ENCODE data around the gene HECTD4. TPM values are rescaled to one million over a fixed set of nuclear protein-coding genes. Genes with fewer than 3 reads are reported as not detected.
A peak's percentile ranks its signal among the peaks of the same experiment; 100 is the strongest.

HECTD4 gene
- total and polyA plus RNA-seq, 2 of the 4 experiments (the other 2 are of a cell fraction), result 12.9 to 13.0 TPM

DNA sequence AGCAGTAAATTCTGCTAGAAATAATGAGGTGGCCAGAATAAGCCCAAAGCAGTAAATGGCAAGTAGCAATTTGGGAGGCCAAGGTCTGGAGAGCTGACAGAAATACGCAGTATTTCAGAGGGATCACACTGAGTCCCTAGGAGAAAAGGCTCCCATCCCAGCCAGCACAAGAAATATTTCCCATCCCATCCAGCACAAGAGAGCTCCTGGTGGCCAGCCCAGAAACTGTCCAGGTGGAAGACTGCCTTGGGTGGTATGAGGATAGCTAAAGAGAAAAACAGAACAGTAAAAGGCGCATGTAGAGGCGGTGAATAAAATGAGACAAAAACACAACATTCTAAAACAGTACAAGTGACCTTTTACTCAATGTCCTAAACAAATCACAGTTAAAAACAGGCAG, 120.7 kb downstream of the HECTD4 start:
- TF ChIP-seq, protein P1, sequence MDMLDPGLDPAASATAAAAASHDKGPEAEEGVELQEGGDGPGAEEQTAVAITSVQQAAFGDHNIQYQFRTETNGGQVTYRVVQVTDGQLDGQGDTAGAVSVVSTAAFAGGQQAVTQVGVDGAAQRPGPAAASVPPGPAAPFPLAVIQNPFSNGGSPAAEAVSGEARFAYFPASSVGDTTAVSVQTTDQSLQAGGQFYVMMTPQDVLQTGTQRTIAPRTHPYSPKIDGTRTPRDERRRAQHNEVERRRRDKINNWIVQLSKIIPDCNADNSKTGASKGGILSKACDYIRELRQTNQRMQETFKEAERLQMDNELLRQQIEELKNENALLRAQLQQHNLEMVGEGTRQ (IDR thresholded peaks at IDR 0.05; ENCODE audit: low read depth, low read length), result no peak
- no peak for TF ChIP-seq RAD21 (IDR thresholded peaks at IDR 0.05; ENCODE audit: low read length)
- TF ChIP-seq, protein P2, sequence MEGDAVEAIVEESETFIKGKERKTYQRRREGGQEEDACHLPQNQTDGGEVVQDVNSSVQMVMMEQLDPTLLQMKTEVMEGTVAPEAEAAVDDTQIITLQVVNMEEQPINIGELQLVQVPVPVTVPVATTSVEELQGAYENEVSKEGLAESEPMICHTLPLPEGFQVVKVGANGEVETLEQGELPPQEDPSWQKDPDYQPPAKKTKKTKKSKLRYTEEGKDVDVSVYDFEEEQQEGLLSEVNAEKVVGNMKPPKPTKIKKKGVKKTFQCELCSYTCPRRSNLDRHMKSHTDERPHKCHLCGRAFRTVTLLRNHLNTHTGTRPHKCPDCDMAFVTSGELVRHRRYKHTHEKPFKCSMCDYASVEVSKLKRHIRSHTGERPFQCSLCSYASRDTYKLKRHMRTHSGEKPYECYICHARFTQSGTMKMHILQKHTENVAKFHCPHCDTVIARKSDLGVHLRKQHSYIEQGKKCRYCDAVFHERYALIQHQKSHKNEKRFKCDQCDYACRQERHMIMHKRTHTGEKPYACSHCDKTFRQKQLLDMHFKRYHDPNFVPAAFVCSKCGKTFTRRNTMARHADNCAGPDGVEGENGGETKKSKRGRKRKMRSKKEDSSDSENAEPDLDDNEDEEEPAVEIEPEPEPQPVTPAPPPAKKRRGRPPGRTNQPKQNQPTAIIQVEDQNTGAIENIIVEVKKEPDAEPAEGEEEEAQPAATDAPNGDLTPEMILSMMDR (conservative IDR thresholded peaks at IDR 0.05; ENCODE audit: low read depth, low read length), result peak; percentile 13; the same call in 1 of the 2 replicates
- no peak for TF ChIP-seq CHD1 (IDR thresholded peaks at IDR 0.05; ENCODE audit: low read depth, low read length)
- TF ChIP-seq RFX5 (IDR thresholded peaks at IDR 0.05; ENCODE audit: low read depth, low read length), result no peak
- TF ChIP-seq MAFK (IDR thresholded peaks at IDR 0.05; ENCODE audit: low read depth, low read length), result no peak
- TF ChIP-seq, protein P3, sequence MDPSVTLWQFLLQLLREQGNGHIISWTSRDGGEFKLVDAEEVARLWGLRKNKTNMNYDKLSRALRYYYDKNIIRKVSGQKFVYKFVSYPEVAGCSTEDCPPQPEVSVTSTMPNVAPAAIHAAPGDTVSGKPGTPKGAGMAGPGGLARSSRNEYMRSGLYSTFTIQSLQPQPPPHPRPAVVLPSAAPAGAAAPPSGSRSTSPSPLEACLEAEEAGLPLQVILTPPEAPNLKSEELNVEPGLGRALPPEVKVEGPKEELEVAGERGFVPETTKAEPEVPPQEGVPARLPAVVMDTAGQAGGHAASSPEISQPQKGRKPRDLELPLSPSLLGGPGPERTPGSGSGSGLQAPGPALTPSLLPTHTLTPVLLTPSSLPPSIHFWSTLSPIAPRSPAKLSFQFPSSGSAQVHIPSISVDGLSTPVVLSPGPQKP (IDR thresholded peaks at IDR 0.05; ENCODE audit: borderline replicate concordance, low read depth, low read length), result no peak
- Histone ChIP-seq H4K8ac (ENCODE audit: low read depth in 2 of 2, low read length in 2 of 2) (no peak overlapping the region), H4K5ac (ENCODE audit: low read depth, low read length) (no peak overlapping the region), H3K36me3 (ENCODE audit: control insufficient read depth, insufficient read depth, low read length) (peaks cover 19% of the 10 kb centered on the region), H2AK5ac (ENCODE audit: low read depth, low read length) (no peak overlapping the region), H3K4me3 (ENCODE audit: insufficient read depth, low read depth, low read length) (no peak overlapping the region), H4K91ac (ENCODE audit: insufficient read depth, low read depth, low read length) (no peak overlapping the region), H2BK20ac (ENCODE audit: low read depth, low read length) (no peak overlapping the region), H3K9me1 (ENCODE audit: insufficient read depth, low read length) (no peaks in the 10 kb centered on the region; the same call in 1 of the 2 replicates), H3K79me1 (ENCODE audit: low read depth in 1 of 2, low read length in 2 of 2) (no peaks in the 10 kb centered on the region; a peak in 1 of 4 replicates), H3K27ac (ENCODE audit: insufficient read depth, low read length) (no peak overlapping the region), H3K14ac (replicated peaks; ENCODE audit: low read depth, low read length) (no peak overlapping the region), H3K23ac (ENCODE audit: low read depth, low read length) (no peak overlapping the region), H2BK120ac (ENCODE audit: low read depth, low read length) (no peak overlapping the region), H3K18ac (ENCODE audit: low read depth, low read length) (no peak overlapping the region), H2BK5ac (ENCODE audit: low read depth, low read length, poor library complexity, severe bottlenecking) (no peak overlapping the region), H3K9me3 (ENCODE audit: control insufficient read depth, insufficient read depth, low read length) (no peaks in the 10 kb centered on the region), H3K9ac (ENCODE audit: low read depth, low read length) (no peak overlapping the region), H2AFZ (replicated peaks; ENCODE audit: low read length, poor library complexity) (no peak overlapping the region), H3K27me3 (ENCODE audit: control insufficient read depth, insufficient read depth, low read length) (no peaks in the 10 kb centered on the region), H3K4ac (ENCODE audit: low read depth, low read length) (no peak overlapping the region), H4K20me1 (ENCODE audit: insufficient read depth, low read length) (no peaks in the 10 kb centered on the region), H3K56ac (ENCODE audit: extremely low read depth, insufficient read depth, low read length) (no peak overlapping the region), H2AK9ac (replicated peaks; ENCODE audit: low read depth, low read length, poor library complexity) (no peak overlapping the region), H3K4me2 (ENCODE audit: low read depth, low read length) (no peak overlapping the region), H2BK15ac (ENCODE audit: low read depth, low read length) (no peak overlapping the region), H3K4me1 (ENCODE audit: control insufficient read depth, insufficient read depth, low read length) (no peaks in the 10 kb centered on the region)
- ATAC-seq (ENCODE audit: low read depth) (no peak), DNase-seq (no peak)
- POLR2A ChIA-PET (ENCODE audit: unreplicated experiment), result no interaction called here
- in situ Hi-C loops (cut with MboI; ENCODE audit: low sequenced_read_pairs), result loop anchor here (10.0 kb wide), 1 partner anchor 123 kb away; the partner anchor contains the start of gene HECTD4
- CTCF ChIA-PET, result interaction anchor here (0.6 to 0.9 kb wide), 2 partner anchors 10 to 114 kb away, joined by 3 to 5 read pairs; no protein-coding TSS in a partner anchor
- BruUV-seq (replicated peaks), result no TSS peak
- WGBS, 2 experiments (ENCODE audit: extremely low coverage in 2 of 2, insufficient read length in 1 of 2), result no CpG with 5 or more reads among the region's 3 CpGs
- intact Hi-C loops (cut with micrococcal nuclease), result no loop called here
- dilution Hi-C loops (cut with HindIII; ENCODE audit: low sequenced_read_pairs, unreplicated experiment), result no loop called here

Data from IMR-90 (cell line).